Kidney capillary endothelial cell (primary cell): Measurements from ENCODE around the gene DNAJB4.
"Not testable (repeated sequence)": the region's sequence is repeated elsewhere in the genome, so short reads cannot be mapped to it uniquely, and the experiment has no call there.

ENCODE experiments used
- DNase-seq: peaks from one replicate; pipeline ENCODE4 v3.0.0-alpha.2; 2018; ENCODE audit warnings: low spot score

DNAJB4 gene

DNA sequence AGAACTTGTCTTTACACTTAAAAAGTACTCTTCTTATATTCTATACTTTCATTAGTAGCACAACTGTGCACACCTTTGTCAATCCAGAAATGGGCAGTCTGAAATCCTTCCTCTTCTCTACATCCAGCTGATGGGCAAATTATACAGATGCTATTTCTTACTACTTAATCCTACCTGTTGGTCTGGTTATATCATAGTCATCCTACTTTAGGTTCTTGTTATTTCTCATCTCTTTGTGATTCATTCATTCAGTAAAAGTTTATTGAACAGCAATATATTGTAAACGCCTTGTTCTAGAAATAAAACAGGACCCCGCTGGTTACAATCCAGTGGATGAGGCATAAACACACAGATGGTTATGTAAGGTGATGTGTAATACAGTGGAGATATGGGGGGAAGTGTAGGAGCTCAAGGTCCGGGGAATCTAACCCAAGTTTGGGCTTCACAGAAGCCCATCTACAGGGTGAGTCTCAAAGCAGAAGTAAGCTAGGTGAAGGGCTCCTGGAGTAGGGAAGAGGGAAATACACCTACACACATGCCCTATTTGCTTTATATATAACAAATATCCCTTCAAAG, 14.0 kb upstream of the DNAJB4 start:
- DNase-seq: no peak

DNA sequence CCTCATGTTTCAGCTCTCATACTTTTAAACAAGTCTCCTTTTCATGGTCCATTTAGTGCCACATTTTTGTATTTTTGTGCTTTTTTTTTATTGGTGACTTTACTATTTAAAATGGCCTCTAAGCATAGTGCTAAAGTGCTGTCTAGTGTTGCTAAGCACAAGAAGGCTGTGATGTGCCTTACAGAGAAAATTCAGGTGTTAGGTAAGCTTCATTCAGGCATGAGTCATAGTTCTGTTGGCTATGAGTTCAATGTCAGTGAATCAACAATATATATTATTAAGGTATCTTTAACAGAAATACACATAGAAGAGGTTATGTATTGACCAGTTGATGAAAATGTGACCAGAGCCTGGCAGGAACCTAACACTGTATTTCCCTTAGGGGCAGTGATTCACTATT, 13.1 kb upstream of the DNAJB4 start:
- DNase-seq: no peak

DNA sequence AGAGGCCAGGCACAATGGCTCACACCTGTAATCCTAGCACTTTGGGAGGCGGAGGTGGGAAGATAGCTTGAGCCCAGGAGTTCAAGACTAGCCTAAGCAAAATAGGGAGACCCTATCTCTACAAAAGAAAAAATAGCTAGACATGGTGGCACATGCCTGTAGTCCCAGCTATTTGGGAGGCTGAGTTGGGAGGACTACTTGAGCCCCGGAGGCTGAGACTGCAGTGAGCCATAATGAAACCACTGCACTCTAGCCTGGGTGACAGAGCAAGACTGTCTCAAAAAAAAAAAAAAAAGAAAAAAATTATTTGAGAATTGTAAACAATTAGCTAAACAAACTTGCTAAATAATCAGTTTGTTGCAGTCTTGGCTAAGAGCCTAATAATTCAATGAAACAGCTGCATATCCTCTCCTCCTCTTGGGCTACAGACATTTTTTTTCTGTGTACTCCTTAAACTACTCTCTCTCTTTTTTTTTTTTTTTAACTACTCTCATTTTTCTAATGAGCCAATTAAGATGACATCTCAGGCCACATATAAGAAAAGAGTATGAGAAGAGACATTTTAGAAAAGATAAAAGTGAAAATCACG, 10.5 kb upstream of the DNAJB4 start:
- no peak for DNase-seq

DNA sequence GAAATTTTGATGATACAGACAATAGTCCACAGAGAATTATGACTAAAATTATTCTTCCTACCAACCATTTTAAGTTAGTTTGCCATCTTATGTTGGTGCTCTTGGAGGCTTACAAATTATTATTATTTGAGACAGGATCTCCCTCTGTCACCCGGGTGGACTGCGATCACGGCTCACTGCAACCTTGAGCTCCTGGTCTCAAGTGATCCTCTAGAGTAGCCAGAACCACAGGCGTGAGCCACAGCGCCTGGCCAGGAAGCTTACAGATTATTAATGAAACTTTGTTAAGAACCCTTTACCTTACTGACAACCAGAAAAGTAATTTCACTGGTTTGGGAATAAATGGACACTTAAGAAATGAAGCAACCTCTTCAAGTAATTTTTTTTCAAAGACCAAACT, 8.0 kb upstream of the DNAJB4 start:
- DNase-seq: no peak

DNA sequence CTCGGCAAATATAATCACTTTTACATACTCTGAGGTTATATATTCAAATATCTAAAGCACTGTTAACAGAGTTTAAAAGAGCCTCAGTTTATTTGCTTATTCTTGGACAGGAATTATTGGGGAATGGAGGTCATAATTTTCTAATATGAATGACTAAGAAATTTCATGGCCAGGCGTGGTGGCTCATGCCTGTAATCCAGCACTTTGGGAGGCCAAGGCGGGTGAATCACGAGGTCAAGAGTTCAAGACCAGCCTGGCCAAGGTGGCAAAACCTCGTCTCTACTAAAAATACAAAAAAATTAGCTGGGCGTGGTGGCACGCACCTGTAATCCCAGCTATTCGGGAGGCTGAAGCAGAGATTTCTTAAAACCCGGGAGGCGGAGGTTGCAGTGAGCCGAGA, 4.2 kb upstream of the DNAJB4 start:
- DNase-seq: not testable (repeated sequence)

DNA sequence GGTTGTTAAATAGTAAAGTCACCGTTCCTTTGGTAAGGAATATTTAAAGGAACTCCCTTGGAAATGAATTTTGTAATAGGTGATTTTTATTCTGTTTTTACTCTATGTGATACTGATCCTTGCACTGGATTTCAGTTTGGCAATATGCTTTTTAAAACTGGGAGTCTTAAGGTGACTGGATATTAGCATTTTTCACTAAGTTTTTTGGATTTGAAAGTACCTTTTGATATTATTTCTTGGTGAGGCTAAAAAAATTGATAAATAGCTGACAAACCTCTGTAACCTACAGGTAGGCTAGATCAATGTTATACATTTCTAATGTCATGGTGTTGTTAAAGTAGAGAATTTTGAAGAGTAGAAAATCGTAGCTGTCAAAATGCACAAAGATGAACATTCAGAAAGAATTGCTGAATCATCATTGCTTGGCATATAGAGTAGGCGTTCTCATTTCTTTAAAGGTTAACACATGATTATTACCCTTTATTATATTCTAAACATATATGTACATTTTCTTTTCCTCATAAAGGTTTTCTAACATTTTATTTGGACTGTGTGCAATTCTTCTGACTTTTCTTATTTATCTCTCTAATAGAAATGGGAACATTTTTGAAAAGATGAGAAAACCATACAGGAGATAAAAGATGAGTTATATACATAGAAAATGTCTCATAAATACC, 1.5 kb upstream of the DNAJB4 start:
- peak; percentile 26 for DNase-seq

DNA sequence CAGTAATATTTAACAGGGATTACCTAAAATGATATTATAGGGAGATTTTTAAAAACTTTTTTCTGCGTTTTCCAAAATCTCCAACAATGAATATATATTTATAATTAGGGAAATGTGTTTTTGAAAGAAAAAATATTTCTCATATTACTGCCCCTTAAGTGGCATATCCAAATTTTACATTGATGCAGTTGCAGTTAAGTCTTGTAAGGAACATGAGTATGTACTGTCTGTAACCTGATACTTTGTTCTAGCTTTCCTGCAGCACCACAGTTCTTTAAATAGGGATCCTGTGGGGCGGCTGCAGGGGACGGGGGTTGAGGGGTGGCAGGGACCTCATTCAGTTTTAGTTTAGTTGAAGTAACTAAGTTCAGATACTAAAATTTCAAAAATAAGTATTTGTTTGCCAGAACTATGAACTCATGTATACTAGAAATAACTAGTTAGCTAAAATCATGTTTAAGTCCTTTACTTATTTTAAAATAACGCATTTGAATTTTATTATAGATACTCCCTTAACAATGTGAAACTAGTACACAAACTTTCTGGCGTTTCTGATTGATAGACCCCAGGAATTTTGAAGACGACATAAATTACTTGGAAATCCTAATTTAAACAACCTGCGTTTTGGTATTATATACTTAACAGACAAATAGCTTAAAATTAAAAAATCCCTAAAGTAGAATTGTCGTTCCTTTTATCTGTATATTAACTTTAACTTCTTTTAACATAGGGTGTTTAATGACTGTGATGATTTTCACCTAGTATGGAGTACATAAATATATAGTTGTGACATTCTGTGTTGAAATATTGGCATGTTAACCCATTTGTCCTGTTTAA, 639 bp upstream of the DNAJB4 start:
- peak; percentile 77 for DNase-seq

DNA sequence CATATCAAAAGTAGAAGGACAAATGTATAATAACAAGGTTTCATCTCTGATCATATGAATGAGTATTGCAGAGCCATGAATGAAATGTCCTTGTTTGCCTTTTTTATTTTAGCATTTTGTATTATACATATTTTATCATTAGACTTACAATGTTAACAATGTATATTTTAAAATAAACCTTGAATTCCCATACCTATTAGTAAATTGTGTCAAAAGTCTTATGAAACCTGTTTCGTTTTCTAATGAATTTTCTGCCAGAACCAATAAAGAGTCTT, 646 bp downstream of the DNAJB4 start:
- no peak for DNase-seq

DNA sequence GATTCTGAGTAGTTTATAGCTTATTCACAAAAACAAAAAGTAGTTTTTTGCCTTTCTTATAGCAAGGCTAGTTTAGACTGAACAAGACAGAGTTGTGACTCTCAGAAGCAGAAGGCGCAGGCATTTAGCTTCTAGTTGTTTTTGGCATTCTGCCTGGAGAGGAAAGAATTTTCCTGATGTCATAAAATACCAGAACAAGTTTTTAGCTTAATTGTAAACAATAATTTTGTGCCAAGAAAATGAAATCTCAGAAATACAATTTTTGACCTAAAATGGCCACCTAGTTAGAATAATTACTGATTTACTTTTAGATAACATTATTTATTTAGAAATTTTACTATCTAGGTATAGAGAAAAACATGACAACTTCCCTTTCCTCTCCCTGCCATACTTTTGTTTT, 1.0 kb downstream of the DNAJB4 start:
- peak; percentile 83 for DNase-seq

DNA sequence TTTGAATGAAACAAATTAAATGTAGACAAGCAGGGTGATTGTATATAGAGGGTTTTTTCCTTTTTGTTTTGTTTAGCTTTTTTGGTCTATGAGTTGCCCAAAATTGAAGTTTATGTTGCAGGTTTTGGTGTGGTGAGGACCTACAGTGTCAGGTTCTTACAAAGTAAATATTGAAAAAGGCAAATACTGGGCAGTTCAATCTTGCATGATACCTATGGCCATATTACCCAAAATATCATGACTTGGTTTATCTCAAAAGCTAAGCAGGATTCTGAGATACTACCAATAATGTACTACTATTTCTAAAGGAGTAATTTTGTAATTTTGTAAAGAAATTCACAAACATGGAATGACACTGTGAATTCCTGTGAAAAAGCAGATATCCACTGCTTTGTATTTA, 1.8 kb downstream of the DNAJB4 start:
- no peak for DNase-seq

DNA sequence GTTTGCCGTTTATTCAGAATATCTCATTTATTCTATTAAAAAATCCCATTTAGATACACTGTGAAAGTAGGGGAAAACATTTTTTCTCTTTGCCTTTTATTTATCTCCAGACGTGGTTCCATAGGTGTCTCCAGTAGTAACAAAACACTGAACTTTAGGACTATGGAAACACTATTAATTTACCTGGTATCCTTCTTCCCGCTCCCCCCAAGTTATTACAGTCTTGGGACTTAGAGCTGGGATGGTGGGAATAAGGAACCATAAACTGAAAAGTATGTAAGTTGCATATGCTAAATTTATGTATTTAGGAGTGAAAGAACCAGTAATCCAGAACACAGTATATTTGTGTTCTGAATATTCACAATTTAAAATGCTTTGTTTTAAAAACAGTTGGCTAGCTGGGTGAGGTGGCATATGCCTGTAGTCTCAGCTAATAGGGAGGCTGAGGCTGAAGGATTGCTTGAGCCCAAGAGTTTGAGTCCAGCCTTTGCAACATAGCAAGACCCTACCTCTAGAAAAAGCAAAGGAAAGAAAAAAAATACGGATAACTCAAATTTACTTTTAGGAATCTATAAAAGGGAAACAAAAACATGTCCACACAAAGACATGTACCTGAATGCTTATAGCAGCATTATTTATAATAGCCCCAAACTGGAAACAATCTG, 3.1 kb downstream of the DNAJB4 start:
- no peak for DNase-seq

DNA sequence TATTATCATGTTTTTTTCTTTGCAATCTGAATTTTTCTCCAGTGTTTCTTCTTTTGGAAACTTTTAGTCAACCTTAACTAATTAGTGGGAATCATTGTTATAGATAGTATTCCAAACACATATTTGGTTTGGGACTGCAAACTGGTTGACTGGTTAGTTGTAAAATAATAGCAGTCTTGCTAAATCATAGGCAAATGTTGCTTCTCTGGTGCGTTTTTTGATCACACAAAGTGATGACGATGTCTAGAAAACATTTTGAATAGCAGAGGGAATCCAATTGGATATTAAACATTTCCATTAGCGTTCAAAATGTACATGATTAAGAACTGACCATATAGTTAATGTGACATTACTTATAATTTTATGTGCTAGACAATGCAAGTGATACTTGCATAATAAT, 4.5 kb downstream of the DNAJB4 start:
- no peak for DNase-seq

DNA sequence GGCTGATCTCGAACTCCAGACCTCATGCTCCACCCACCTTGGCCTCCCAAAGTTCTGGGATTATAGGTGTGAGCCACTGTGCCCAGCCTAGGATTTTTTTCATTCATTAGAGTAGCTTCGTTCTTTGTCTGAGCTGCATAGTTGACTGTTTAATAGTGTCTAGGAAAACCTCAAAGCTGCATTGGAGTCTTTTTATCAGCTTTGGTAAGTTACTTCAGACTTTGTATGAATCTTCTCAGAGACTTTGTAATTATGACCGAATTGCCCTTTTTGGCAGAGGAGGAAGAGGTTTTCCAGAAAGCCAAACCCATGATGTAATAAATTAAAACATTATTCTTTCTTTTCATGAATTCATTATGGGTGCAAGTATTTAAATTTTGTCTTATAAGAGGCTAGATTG, 5.1 kb downstream of the DNAJB4 start:
- no peak for DNase-seq

DNA sequence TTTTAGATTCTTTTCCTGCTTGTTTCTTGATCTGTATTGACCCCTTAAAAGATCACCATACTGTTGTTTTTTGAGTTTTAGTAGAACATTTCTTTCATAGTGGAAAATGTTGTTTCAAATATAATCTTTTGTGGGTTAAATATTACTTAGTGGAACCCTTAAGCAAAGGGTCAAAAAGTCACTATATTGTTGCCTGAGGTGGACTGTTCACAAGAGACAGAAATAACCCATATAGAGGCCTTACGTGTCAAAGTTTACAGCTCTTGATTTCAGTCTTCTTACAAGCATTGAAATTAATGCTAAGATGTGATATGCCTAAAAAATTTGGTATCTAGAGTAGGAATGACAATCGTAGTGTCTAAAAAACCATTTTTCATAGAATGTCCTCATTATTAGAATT, 6.3 kb downstream of the DNAJB4 start:
- DNase-seq: no peak

DNA sequence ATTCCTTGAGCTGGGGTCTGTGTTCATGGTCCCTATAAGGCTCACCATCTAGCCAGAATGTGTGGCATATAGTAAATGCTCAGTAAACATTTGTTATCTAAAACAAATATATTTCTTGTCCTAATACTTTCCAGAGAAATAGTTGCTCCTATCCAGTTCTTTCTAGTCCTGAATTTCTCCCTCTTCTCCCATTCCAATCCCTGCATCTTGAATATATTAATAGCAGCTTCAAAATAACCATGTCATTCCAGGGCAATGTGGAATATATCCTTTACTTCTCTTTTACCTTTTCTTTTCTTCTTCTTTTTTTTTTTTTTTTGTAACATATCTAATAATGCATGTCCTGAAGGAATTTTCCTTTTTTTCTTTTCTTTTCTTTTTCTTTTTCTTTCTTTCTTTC, 10.4 kb downstream of the DNAJB4 start:
- no peak for DNase-seq

DNA sequence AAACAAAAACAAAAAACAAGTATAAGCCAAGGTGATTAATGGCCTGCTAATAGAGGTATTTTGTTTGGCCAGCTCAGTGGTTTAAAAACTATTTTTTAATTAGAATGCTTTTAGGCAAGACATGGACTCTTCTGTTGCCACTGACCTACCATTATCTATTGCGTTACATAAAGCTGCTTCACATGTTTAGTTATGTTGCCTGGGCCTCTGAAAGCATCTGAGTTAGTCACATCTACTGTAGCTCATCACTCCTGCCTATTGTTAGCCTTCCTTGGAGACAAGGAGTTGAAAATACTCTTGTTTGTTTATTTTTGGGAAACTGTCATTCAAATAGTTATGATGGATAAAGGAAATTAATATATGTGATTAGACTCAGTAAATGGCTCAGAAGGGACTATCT, 14.3 kb downstream of the DNAJB4 start:
- DNase-seq: no peak

DNA sequence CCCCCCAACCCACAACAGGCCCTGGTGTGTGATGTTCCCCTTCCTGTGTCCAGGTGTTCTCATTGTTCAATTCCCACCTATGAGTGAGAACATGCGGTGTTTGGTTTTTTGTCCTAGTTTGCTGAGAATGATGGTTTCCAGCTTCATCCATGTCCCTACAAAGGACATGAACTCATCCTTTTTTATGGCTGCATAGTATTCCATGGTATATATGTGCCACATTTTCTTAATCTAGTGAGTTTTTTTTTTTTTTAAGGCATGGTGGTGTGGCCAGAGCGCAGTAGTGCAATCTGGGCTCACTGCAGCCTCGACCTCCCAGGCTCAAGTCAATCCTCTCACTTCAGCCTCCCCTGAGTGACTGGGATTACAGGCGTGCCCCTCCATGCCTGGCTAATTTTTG, 16.4 kb downstream of the DNAJB4 start:
- not testable (repeated sequence) for DNase-seq

DNA sequence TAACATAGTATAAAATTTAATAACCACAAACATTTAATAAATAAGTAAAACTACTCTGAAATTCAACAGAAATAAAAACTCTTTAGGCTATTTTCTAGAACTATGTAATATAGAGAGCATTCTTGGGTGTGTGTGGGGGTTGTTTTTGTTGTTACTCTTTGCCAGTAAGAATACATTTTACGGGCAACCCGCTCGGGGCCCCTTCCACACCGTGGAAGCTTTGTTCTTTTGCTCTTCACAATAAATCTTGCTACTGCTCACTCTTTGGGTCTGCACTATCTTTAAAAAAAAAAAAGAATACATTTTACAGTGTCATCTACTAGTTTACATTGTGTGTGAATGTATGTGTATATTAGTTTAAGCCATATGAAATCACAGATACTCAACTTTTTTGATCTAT, 25.1 kb downstream of the DNAJB4 start:
- no peak for DNase-seq

DNA sequence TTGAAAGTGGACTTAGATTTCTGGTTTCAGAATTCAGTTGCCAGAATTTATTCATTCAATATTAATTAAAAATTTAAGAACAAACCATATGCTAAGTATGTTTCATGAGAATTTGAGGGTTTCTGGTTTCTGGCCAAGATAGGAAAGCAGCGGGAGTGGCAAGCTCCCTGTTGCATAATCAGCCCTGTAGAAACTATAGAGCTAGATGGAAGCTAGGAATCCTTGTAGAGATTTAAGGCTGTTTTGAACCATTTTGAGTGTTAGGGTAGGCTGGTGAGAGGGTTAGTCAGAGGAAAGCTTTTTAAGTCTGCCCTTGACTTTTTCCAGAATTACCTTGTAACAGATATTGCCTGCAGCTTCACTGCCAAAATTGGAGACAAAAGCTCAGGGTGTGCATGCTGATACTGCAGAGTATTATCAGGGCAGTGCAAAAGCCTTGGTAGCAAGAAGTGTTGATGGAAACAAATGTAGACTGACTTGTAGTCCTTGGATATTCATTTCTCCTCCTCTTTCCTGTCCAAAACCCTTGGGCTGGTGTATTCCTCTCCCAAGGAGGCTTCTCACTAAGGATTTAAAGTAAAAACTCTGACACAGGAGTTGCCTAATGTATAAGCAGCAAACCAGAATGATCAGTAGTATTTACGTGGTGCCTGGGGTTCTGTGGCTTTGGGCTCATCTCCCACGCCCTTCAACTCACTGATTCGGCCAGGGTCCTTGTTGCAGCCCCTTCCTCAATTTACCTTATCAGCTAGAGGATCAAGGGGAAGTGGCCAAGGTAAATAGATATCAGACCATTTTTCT, 28.5 kb downstream of the DNAJB4 start:
- DNase-seq: no peak

DNA sequence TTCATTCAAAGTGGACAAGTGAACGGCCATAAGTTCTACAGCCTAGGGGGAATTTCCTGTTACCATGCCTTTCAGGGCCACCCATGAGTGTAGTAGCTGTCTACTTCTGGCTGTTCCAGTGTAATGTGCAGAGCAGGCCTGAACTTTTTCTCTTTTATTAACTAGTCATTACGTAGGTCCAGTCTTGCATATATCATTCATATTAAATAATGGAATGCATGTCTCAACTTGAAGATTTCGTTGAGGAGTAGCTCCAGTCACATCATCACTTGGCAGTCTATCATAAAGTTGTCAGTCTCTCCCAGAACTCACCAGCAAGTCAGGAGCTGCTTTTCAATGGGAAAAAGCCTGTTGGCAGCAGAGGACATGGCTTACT, 29.0 kb downstream of the DNAJB4 start:
- no peak for DNase-seq

DNA sequence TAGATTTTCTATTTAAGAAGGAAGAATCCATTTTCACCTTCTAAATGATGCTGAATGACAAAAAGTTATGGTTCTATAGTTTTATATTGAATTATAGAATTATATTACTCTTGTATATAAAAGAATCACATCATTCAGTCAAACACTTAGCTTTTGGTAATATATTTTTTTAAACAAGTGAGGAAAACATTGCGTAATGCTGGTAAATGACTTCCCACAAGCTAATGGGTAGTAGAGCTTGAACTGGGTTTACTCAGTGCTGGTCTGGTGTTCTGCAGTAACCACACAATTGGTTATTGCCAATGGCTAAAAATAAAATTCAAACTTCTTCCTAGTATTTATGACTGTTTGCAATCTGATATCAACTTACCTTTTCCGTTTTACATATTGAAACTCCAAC, 30.4 kb downstream of the DNAJB4 start:
- no peak for DNase-seq

DNA sequence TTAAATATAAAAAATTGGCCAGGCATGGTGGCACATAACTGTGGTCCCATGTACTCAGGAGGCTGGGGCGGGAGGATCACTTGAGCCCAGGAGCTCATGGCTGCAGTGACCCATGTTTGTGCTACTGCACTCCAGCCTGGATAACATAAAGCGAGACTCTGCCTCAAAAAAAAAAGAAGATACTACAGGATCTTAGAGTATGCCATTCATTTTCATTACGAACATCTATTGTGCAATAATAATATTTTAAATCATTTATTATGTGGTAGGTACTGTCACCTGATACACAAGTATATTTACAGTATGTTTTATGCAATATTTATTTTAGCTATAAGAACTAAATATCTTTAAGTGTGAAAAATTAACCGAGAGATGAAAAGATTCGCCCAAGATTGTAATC, 31.7 kb downstream of the DNAJB4 start:
- no peak for DNase-seq
